Fibroblast of the aortic adventitia (primary cell): ENCODE results near the gene STIM2. TPM values are rescaled to one million over a fixed set of nuclear protein-coding genes. Genes with fewer than 3 reads are reported as not detected.

Experiments
- DNase-seq: peaks from one replicate; pipeline ENCODE4 v3.0.0-alpha.2; 2010; ENCODE audit warnings: low read depth
- H3K4me3 ChIP-seq: 2 replicates; pipeline ENCODE4 v1.5.1; 2011; ENCODE audit warnings: low read depth, mild to moderate bottlenecking, control low read depth, low read length, moderate library complexity
- CTCF ChIP-seq: IDR thresholded peaks from 2 replicates; pipeline ENCODE4 v1.5.1; 2011; ENCODE audit warnings: mild to moderate bottlenecking, low read length, control low read depth, inconsistent platforms; ENCODE audit not compliant: insufficient read depth
- total RNA-seq: library from RNA; depleted of rRNA; stranded (reverse); fragments of >200 nt; gene quantifications from 2 replicates; pipeline ENCODE4 v1.2.3, GENCODE V29; 2012; ENCODE audit warnings: low replicate concordance

STIM2 gene
- total RNA-seq, 1 donor = 31.2 TPM

DNA sequence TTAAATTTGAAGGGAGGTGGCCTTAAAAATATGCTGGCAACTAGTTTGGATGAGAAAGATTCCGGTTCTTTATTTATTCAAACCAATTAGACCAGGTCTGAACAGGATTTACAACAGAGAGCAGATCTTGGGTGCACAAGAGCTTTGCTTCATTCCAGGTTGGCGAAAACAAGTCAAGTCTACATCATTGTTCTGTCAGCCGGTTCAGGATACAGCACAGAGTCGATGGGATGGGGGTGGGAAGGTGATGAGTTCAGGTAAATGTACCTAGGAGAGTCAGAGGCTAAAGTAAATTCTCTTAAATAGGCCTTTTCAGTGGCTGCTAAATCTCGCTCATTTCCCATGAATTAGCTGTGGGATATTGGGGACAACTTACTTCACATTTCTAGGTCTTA, 882 bp upstream of the STIM2 start:
- peak overlapping the region; percentile 85 for H3K4me3 ChIP-seq
- TF ChIP-seq CTCF = no peak
- no peak for DNase-seq

GRCh38 chr4:26860922-26861433, 337 bp downstream of the STIM2 start:
- peak overlapping the region; percentile 87 for H3K4me3 ChIP-seq
- no peak for TF ChIP-seq CTCF
- no peak for DNase-seq

DNA sequence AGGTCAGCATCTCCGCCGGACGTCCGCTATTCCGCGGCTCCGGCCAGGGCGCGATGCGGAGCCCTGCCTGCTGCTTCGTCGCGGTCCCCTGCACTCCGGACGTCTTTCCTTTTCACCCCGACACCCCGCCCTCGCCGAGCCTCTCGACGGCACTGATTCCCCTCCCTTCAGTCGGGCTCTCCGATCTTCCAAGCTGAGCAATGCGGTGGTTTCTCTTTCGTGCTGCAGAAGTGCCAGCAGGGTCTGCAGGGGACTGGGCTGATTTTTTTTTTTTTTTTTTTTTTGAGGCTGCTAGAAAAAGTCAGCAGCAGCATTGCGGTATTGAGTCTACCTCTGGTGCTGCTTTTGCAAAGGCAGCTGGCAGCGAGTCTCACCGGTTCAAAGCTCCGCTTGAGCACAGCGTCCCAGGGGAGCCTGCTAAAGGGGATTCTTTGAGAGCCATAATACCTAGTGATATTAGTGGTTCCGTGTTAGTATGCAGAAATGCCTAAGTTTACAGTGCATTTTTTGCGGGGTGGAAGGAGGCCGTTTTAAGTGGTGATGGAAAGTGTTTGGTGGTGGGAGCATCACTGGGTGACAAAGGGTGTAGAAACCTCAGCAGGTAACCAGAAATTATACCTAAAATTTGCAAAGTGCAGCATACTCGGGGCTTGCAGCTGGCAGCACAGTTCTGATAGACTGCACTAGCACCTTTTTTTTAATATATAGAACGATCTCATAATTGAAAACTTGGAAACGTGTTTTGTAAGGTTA, 969 bp downstream of the STIM2 start:
- peak overlapping the region; percentile 87 for H3K4me3 ChIP-seq
- no peak for TF ChIP-seq CTCF
- peak; percentile 61 for DNase-seq

DNA sequence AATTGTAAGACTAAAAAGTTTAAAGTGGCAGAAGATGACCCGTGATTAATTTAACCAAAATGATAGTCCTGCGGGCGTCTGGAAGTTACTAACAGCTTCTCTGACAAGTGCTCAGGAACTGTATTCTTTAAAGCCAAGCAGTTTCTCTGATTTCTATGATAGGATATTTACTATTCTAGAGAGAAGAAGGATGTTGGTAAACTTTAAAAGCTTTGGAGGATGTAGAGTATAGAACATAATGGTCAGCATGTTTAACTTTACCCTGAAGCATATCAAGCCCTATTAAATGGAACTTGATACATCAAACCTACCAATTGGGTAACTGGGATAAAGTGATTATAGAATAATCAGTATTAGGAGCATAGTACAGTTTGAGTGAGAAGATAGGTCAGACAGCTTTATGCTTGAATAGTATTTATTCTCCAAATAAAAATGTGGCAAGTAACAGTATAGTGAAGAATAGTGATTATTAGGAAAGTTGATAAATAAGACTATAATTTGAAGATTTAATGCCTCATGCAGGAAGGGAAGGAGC, 1.8 kb downstream of the STIM2 start:
- H3K4me3 ChIP-seq = peak overlapping the region; percentile 87
- TF ChIP-seq CTCF = no peak
- DNase-seq = no peak

DNA sequence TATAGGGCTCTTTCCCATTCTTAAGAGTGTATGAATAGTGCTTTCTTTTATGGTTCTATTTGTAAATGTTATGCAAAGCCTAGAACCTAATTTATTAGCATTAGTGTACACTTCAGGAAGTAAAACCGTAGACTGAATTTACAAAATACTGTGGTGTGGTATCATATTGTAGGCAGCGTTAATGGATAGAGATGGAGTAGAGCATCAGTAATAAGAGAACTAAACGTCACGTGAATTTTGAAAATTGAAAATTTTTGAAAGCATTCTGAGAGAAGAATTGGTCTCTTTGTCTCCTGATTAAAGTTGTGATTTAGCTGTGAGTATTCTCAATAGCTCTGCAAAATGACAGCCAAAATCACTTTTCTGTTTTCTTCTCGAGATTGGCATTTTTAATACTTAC, 2.9 kb downstream of the STIM2 start:
- DNase-seq = no peak
- TF ChIP-seq CTCF = no peak
- H3K4me3 ChIP-seq = no peak overlapping the region

DNA sequence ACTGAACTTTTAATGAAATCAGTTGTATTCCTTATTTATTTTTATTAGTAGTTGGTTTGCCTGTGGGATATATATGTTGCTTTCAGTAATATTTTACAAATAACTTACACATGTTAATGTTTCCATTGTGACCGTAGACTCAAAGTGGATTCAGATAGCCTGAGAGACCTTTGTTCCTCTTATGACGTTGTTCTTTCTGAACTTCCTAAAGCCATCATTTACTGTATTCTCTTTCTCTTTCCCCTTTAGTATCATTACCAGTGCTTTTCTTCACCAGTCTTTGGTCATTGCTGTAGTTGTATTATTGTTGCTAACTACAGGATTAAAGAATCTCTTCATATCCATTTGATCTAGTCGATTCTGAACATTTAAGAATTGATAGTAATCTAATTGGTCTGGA, 4.3 kb downstream of the STIM2 start:
- TF ChIP-seq CTCF = no peak
- H3K4me3 ChIP-seq = no peak overlapping the region
- no peak for DNase-seq
